Fibroblast of lung (primary cell): ENCODE measurements around the gene LDLRAD3. TPM values are rescaled to one million over a fixed set of nuclear protein-coding genes. Genes with fewer than 3 reads are reported as not detected.

Experiments used
- DNase-seq, 2 donors: peaks; one replicate each; pipeline versions ENCODE4 v3.0.0 to v3.0.0-alpha.2; 2010; ENCODE audit warnings: low read depth in 2 of 2
- H2AFZ ChIP-seq: 2 replicates; pipeline ENCODE4 v1.5.1; 2012; ENCODE audit warnings: low read length, control low read depth, inconsistent platforms
- H3K27ac ChIP-seq: 2 replicates; pipeline ENCODE4 v1.5.1; 2011; ENCODE audit warnings: low read length, control low read depth; ENCODE audit not compliant: insufficient read depth
- H3K27me3 ChIP-seq: 2 replicates; pipeline ENCODE4 v1.5.1; 2011; ENCODE audit warnings: mild to moderate bottlenecking, low read length; ENCODE audit not compliant: control insufficient read depth, insufficient read depth
- H3K36me3 ChIP-seq: 2 replicates; pipeline ENCODE4 v1.5.1; 2011; ENCODE audit warnings: low read length; ENCODE audit not compliant: control insufficient read depth, insufficient read depth
- H3K4me1 ChIP-seq: 2 replicates; pipeline ENCODE4 v1.5.1; 2011; ENCODE audit warnings: low read length; ENCODE audit not compliant: control insufficient read depth, insufficient read depth; ENCODE audit errors: extremely low read depth
- H3K4me2 ChIP-seq: 2 replicates; pipeline ENCODE4 v1.5.1; 2011; ENCODE audit warnings: low read length, control low read depth; ENCODE audit not compliant: insufficient read depth; ENCODE audit errors: extremely low read depth
- H3K4me3 ChIP-seq, 4 experiments: fragments of 200-600 bp in 1 of 4; sonication (generic) in 1 of 4; replicated peaks in 1 of 4; 2 replicates each; pipeline ENCODE4 v1.5.1; 2011 to 2016; ENCODE audit warnings: low read length in 4 of 4, low read depth in 3 of 4, mild to moderate bottlenecking in 3 of 4, control low read depth in 2 of 4, inconsistent platforms in 1 of 4, mixed read lengths in 1 of 4; ENCODE audit not compliant: insufficient read depth in 1 of 4; ENCODE audit errors: control extremely low read depth in 1 of 4
- H3K79me2 ChIP-seq: 2 replicates; pipeline ENCODE4 v1.5.1; 2012; ENCODE audit warnings: mild to moderate bottlenecking, low read length, inconsistent platforms; ENCODE audit not compliant: control insufficient read depth, insufficient read depth
- H3K9ac ChIP-seq: 2 replicates; pipeline ENCODE4 v1.5.1; 2011; ENCODE audit warnings: mild to moderate bottlenecking, low read length, control low read depth; ENCODE audit not compliant: insufficient read depth
- H3K9me3 ChIP-seq: 2 replicates; pipeline ENCODE4 v1.5.1; 2012; ENCODE audit warnings: low read depth, low read length; ENCODE audit not compliant: control insufficient read depth, insufficient read depth
- H4K20me1 ChIP-seq: 2 replicates; pipeline ENCODE4 v1.5.1; 2011; ENCODE audit warnings: low read length; ENCODE audit not compliant: control insufficient read depth, insufficient read depth; ENCODE audit errors: extremely low read depth
- EZH2 ChIP-seq: IDR thresholded peaks from 2 replicates; pipeline ENCODE4 v1.5.1; 2012; ENCODE audit warnings: low read length, control low read depth, mild to moderate bottlenecking; ENCODE audit errors: missing control alignments
- polyA plus RNA-seq, 2 donors: library from polyadenylated mRNA; depleted of rRNA in 1 of 2; stranded (reverse) in 1 of 2; unstranded in 1 of 2; fragments of >200 nt; gene quantifications; 2 replicates each; pipeline ENCODE4 v1.2.1, GENCODE V29; 2011 to 2012; ENCODE audit warnings: missing spikeins in 1 of 2
- total RNA-seq: library from RNA; depleted of rRNA; stranded (reverse); fragments of >200 nt; gene quantifications from 2 replicates; pipeline ENCODE4 v1.2.1, GENCODE V29; 2014
- TF ChIP-seq, protein P1 (sequence below), 2 donors: IDR thresholded peaks in 1 of 2; conservative IDR thresholded peaks in 1 of 2; 1 replicate in 1 of 2; 2 replicates in 1 of 2; pipeline ENCODE4 v1.5.1; 2011 to 2012; ENCODE audit warnings: low read length in 2 of 2, control low read depth in 1 of 2, inconsistent platforms in 1 of 2, low read depth in 1 of 2, mild to moderate bottlenecking in 1 of 2

Gene LDLRAD3
- total and polyA plus RNA-seq, 2 donors (not counting 1 experiment from before 2014, with no cell fraction given), result 3.8 to 7.8 TPM

DNA sequence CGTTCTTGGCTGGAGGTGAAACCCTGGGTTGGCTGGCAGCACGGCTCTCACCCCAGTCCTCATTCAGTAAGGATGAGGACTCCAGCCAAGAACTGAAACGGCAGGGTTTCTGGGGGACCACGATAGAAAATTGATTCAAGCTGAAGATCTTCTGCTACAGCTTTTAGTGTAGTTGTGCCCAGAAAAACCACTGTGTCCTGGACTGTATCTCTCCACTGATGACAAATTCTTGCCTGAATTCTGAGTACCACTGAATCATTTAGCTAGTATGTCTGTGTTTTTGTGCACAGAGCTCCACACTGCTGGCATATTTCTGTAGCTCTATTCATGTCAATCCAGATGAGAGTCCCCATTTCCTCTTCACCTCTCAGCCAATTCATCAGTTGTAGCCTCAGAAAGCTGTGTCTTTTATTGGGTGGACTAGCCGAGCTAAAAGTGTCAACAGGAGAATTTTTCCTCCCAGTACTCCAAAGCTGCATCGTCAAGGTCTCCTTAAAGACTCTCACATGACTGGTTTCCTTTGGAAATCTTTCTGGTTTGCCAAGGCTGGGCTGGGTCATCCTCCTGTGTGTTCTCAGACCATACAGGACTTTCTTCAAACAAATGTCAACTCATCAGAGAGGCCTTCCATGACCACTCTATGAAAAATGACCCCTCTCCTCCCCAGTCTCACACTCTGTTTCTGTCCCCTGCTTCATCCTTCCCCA, 144.6 kb downstream of the LDLRAD3 start:
- Histone ChIP-seq H3K36me3 (no peaks in the 10 kb centered on the region), H2AFZ (no peak overlapping the region), H3K4me2 (peak overlapping the region; percentile 17), H3K9ac (no peak overlapping the region), H3K27me3 (no peaks in the 10 kb centered on the region), H3K79me2 (no peaks in the 10 kb centered on the region), H3K27ac (no peak overlapping the region), H3K9me3 (no peaks in the 10 kb centered on the region), H3K4me3 (no peak overlapping the region), H4K20me1 (no peaks in the 10 kb centered on the region), H3K4me1 (peaks cover 8% of the 10 kb centered on the region)
- DNase-seq, result peak; percentile 55 to 61
- TF ChIP-seq, protein P1, sequence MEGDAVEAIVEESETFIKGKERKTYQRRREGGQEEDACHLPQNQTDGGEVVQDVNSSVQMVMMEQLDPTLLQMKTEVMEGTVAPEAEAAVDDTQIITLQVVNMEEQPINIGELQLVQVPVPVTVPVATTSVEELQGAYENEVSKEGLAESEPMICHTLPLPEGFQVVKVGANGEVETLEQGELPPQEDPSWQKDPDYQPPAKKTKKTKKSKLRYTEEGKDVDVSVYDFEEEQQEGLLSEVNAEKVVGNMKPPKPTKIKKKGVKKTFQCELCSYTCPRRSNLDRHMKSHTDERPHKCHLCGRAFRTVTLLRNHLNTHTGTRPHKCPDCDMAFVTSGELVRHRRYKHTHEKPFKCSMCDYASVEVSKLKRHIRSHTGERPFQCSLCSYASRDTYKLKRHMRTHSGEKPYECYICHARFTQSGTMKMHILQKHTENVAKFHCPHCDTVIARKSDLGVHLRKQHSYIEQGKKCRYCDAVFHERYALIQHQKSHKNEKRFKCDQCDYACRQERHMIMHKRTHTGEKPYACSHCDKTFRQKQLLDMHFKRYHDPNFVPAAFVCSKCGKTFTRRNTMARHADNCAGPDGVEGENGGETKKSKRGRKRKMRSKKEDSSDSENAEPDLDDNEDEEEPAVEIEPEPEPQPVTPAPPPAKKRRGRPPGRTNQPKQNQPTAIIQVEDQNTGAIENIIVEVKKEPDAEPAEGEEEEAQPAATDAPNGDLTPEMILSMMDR (conservative IDR thresholded peaks at IDR 0.05 in 1 of 2, IDR thresholded peaks at IDR 0.05 in 1 of 2; ENCODE audit: low read depth in 1 of 2, low read length in 2 of 2), result no peak

GRCh38 chr11:36089920-36090319, 146.1 kb downstream of the LDLRAD3 start:
- Histone ChIP-seq H2AFZ (no peak overlapping the region), H3K9ac (no peak overlapping the region), H4K20me1 (no peaks in the 10 kb centered on the region), H3K4me3 (no peak overlapping the region), H3K9me3 (no peaks in the 10 kb centered on the region), H3K4me1 (peaks cover 8% of the 10 kb centered on the region), H3K79me2 (no peaks in the 10 kb centered on the region), H3K4me2 (no peak overlapping the region), H3K27ac (no peak overlapping the region), H3K27me3 (no peaks in the 10 kb centered on the region), H3K36me3 (no peaks in the 10 kb centered on the region)
- no peak for DNase-seq
- TF ChIP-seq, protein P1 (conservative IDR thresholded peaks at IDR 0.05 in 1 of 2, IDR thresholded peaks at IDR 0.05 in 1 of 2; ENCODE audit: low read depth in 1 of 2, low read length in 2 of 2), result no peak
- TF ChIP-seq EZH2, result no peak

DNA sequence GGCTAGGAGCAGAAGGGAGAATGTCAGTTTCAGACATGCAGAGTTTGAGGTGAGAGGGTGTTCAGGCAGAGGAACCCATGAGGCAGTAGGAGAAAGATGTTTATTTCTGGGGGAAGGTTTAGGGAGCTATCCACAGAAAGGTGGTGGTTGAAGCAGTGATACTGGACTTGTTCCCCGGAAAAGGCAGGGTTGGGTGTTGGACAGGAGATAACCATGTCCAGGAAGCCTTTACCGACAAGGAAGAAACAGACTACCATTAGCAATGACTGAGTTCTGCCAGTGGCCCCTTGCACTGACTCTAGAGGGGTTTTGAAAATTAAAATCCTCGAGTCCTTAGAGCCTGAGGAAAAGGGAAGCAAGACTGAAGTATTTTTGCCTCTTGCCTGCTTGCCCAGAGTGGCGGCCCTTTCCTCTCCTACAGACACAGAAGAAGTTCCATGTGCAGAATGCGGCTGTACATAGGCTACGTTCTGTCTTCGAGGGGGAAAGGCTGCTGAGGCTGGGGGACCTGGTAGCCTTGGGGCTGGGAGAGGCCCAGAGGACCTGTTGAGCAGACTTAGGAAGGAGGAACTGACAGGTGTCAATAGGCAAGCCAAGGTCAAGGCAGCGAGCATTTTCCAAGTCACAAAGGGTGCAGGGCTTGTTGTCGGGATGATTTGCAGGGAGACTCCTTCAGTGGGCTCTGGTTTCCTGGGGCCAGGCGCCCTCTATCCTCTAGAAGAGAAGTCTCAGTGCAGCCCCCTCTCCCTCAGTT, 146.7 kb downstream of the LDLRAD3 start:
- Histone ChIP-seq H3K27ac (no peak overlapping the region), H3K9ac (no peak overlapping the region), H3K79me2 (no peaks in the 10 kb centered on the region), H3K36me3 (no peaks in the 10 kb centered on the region), H4K20me1 (no peaks in the 10 kb centered on the region), H2AFZ (no peak overlapping the region), H3K4me1 (peaks cover 8% of the 10 kb centered on the region), H3K9me3 (no peaks in the 10 kb centered on the region), H3K4me3 (no peak overlapping the region), H3K4me2 (peak overlapping the region; percentile 26), H3K27me3 (no peaks in the 10 kb centered on the region)
- TF ChIP-seq, protein P1 (conservative IDR thresholded peaks at IDR 0.05 in 1 of 2, IDR thresholded peaks at IDR 0.05 in 1 of 2; ENCODE audit: low read depth in 1 of 2, low read length in 2 of 2), result no peak
- no peak for TF ChIP-seq EZH2
- DNase-seq, result no peak
